Measurements from ENCODE around the gene TMC4.
"Not testable (repeated sequence)": the region's sequence is repeated elsewhere in the genome, so short reads cannot be mapped to it uniquely, and the experiment has no call there.

The TMC4 gene

GRCh38 chr19:54179262-54179852, 6.4 kb upstream of the TMC4 start:
- no peak for DNase-seq (ENCODE audit: low spot score)

- DNase-seq (ENCODE audit: low spot score) = no peak
Observed at GRCh38 chr19:54178581-54179261, 5.8 kb upstream of the TMC4 start.

- DNase-seq (ENCODE audit: low spot score) = no peak
Observed at GRCh38 chr19:54173951-54174834, 1.2 kb upstream of the TMC4 start.

- no peak for DNase-seq (ENCODE audit: low spot score)
Observed at GRCh38 chr19:54173359-54173699, 369 bp upstream of the TMC4 start.

- DNase-seq (ENCODE audit: low spot score) = not testable (repeated sequence)
Observed at GRCh38 chr19:54171736-54172431, 1.1 kb downstream of the TMC4 start.

- no peak for DNase-seq (ENCODE audit: low spot score)
Observed at GRCh38 chr19:54169149-54169740, 3.7 kb downstream of the TMC4 start.

- DNase-seq (ENCODE audit: low spot score) = peak; percentile 74
Observed at GRCh38 chr19:54168174-54168917, 4.6 kb downstream of the TMC4 start.

GRCh38 chr19:54165222-54165621, 7.7 kb downstream of the TMC4 start:
- DNase-seq (ENCODE audit: low spot score) = no peak

GRCh38 chr19:54164369-54165068, 8.4 kb downstream of the TMC4 start:
- DNase-seq (ENCODE audit: low spot score) = no peak

GRCh38 chr19:54162884-54163283, 10.1 kb downstream of the TMC4 start:
- no peak for DNase-seq (ENCODE audit: low spot score)

- DNase-seq (ENCODE audit: low spot score) = peak; percentile 46
Observed at GRCh38 chr19:54162241-54162805, 10.6 kb downstream of the TMC4 start.

GRCh38 chr19:54160854-54161253, 12.1 kb downstream of the TMC4 start:
- DNase-seq (ENCODE audit: low spot score) = no peak

- DNase-seq (ENCODE audit: low spot score) = no peak
Observed at GRCh38 chr19:54160182-54160811, 12.7 kb downstream of the TMC4 start.

- peak; percentile 100 for DNase-seq (ENCODE audit: low spot score)
Observed at GRCh38 chr19:54159352-54160181, 13.4 kb downstream of the TMC4 start, which contains the start of gene LENG1. TSS of gene LENG1 (minus strand) at chr19:54159721. CDS start at chr19:54159695, 26 bp downstream.

- DNase-seq (ENCODE audit: low spot score) = no peak
Observed at GRCh38 chr19:54158812-54159351, 14.1 kb downstream of the TMC4 start.

GRCh38 chr19:54156953-54157352, 16.0 kb downstream of the TMC4 start:
- DNase-seq (ENCODE audit: low spot score) = no peak

GRCh38 chr19:54156490-54156889, 16.5 kb downstream of the TMC4 start:
- no peak for DNase-seq (ENCODE audit: low spot score)

- no peak for DNase-seq (ENCODE audit: low spot score)
Observed at GRCh38 chr19:54155694-54156093, 17.3 kb downstream of the TMC4 start.
